GM12878 (cell line): ENCODE measurements around the gene SLC12A6.

Experiments used
- BHLHE40 ChIP-seq, 2 experiments: fragments of 450-650 bp in 1 of 2; IDR thresholded peaks; 2 replicates each; pipeline ENCODE4 v1.6.1; 2011 to 2017; ENCODE audit warnings: low read depth in 2 of 2, borderline replicate concordance in 1 of 2, improper control_type of control experiment in 1 of 2, low read length in 1 of 2, mild to moderate bottlenecking in 1 of 2
- E2F4 ChIP-seq: IDR thresholded peaks from 2 replicates; pipeline ENCODE4 v1.6.1; 2012; ENCODE audit warnings: low read depth, low read length, improper control_type of control experiment
- EGR1 ChIP-seq, 2 experiments: IDR thresholded peaks; 1 replicate in 1 of 2; 2 replicates in 1 of 2; pipeline ENCODE4 v1.6.1; 2011 to 2012; ENCODE audit warnings: low read depth in 2 of 2, low read length in 2 of 2, borderline replicate concordance in 1 of 2, mild to moderate bottlenecking in 1 of 2, moderate library complexity in 1 of 2
- MTA3 ChIP-seq: IDR thresholded peaks from 2 replicates; pipeline ENCODE4 v1.6.1; 2012; ENCODE audit warnings: low read length, inconsistent platforms, borderline replicate concordance
- NFYB ChIP-seq: IDR thresholded peaks from 2 replicates; pipeline ENCODE4 v1.6.1; 2011; ENCODE audit warnings: low read depth, mild to moderate bottlenecking, low read length, improper control_type of control experiment, moderate library complexity; ENCODE audit not compliant: insufficient read depth
- POLR2A ChIP-seq: IDR thresholded peaks from 2 replicates; pipeline ENCODE4 v1.6.1; 2011; ENCODE audit warnings: low read depth, mild to moderate bottlenecking, low read length
- ZBTB40 ChIP-seq: fragments of 450-650 bp; IDR thresholded peaks from 2 replicates; pipeline ENCODE4 v1.6.1; 2016; ENCODE audit warnings: mild to moderate bottlenecking, moderate library complexity, borderline replicate concordance
- ZNF274 ChIP-seq: IDR thresholded peaks from one replicate; pipeline ENCODE4 v1.8.0; 2011; ENCODE audit not compliant: insufficient read length, insufficient read depth
- TF ChIP-seq, protein P1 (sequence below), 3 experiments: IDR thresholded peaks in 2 of 3; conservative IDR thresholded peaks in 1 of 3; 2 replicates each; pipeline ENCODE4 v1.5.1; 2011; ENCODE audit warnings: low read depth in 3 of 3, low read length in 3 of 3, mild to moderate bottlenecking in 3 of 3, control low read depth in 2 of 3, moderate library complexity in 2 of 3, inconsistent platforms in 1 of 3, mixed read lengths in 1 of 3; ENCODE audit not compliant: control insufficient read depth in 2 of 3, insufficient read depth in 1 of 3; ENCODE audit errors: extremely low read depth in 1 of 3

GRCh38 chr15:34359416-34359815 is 21.8 kb upstream of the SLC12A6 start:
- TF ChIP-seq ZNF274 (no peak), ZBTB40 (no peak), BHLHE40 (IDR thresholded peaks at IDR 0.05; ENCODE audit: borderline replicate concordance in 1 of 2, low read depth in 2 of 2, low read length in 1 of 2) (no peak), MTA3 (no peak), EGR1 (IDR thresholded peaks at IDR 0.05; ENCODE audit: borderline replicate concordance in 1 of 2, low read depth in 2 of 2, low read length in 2 of 2) (no peak), POLR2A (no peak), E2F4 (no peak), NFYB (no peak)
- TF ChIP-seq, protein P1, sequence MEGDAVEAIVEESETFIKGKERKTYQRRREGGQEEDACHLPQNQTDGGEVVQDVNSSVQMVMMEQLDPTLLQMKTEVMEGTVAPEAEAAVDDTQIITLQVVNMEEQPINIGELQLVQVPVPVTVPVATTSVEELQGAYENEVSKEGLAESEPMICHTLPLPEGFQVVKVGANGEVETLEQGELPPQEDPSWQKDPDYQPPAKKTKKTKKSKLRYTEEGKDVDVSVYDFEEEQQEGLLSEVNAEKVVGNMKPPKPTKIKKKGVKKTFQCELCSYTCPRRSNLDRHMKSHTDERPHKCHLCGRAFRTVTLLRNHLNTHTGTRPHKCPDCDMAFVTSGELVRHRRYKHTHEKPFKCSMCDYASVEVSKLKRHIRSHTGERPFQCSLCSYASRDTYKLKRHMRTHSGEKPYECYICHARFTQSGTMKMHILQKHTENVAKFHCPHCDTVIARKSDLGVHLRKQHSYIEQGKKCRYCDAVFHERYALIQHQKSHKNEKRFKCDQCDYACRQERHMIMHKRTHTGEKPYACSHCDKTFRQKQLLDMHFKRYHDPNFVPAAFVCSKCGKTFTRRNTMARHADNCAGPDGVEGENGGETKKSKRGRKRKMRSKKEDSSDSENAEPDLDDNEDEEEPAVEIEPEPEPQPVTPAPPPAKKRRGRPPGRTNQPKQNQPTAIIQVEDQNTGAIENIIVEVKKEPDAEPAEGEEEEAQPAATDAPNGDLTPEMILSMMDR (IDR thresholded peaks at IDR 0.05 in 2 of 3, conservative IDR thresholded peaks at IDR 0.05 in 1 of 3; ENCODE audit: control insufficient read depth in 2 of 3, extremely low read depth in 1 of 3, insufficient read depth in 1 of 3, low read depth in 3 of 3, low read length in 3 of 3), result no peak
